Globus pallidus (tissue), 1 donor: ENCODE measurements around the gene WDR48.

Experiments used
- DNase-seq: peaks from one replicate; pipeline ENCODE4 v3.0.0-alpha.2; 2015; ENCODE audit warnings: low spot score

The WDR48 gene

DNA sequence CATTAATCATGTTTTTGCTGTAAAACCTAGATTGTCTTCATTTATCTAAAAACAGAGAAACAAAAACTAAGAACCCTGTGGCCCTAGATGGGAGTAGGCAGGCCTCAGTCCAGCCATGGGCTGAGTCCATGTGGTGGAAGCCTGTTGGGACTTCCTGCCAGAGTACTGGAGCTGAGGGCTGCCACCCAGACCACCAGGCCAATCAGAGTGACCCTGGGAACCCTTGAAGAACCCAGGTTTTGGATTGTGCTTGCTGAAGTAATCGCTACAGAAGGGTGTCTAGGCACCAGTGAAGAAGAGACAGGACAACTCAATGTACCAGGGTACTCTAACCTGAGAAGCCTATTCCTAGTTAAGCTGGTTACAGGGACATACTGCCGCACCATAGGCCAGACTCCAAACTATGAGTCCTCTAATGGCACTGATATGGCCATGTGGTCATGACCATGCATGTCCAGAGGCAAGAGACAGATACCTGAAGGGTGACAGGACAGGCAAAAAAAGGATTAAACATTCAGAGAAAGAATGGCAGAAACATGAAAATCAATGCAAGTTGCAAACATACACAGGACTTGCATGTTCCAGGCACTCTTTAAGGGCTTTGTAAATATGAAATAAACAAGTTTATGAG, 88.6 kb downstream of the WDR48 start:
- no peak for DNase-seq

DNA sequence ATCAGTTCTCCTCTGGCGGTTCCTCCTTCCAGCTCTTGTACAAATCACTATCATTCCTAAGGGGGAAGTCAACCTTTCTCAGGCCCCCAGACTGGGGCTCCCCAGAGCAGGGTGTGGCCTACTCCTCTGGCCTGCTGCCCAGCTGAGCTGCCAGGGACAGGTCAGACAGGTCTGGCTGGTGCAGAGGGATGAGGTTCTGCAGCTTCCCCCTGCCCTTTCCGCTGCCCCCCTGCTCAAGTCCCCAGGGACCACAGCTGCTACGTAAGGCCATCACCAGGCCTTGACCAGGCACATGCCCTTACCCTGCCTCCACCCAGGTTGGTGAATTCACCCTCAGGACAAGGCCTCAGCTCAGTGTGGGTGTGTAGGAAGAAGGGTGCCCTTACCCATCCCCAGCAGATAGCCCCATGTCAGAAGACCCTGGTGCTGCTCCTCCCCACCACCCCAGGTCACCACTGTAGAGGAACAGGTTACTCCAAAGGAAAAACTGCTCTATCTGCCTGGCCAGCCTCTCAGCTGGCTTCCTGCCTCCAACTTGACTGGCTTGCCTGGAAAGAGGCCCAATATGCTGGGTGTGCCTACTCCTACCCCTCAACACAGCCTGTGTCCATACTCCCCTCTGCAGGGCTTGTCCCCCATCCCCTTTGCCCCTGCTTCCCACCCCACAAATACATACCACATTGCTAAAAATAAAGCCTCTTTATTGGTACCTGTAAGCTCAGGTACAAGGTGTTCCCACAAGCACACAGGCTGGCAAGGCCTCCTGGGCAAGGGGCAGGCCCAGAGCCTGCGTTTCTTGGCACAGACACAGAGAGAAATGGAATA, 89.6 kb downstream of the WDR48 start:
- DNase-seq: no peak

- DNase-seq: no peak
Measured at GRCh38 chr3:39142067-39142466, 90.3 kb downstream of the WDR48 start.

DNA sequence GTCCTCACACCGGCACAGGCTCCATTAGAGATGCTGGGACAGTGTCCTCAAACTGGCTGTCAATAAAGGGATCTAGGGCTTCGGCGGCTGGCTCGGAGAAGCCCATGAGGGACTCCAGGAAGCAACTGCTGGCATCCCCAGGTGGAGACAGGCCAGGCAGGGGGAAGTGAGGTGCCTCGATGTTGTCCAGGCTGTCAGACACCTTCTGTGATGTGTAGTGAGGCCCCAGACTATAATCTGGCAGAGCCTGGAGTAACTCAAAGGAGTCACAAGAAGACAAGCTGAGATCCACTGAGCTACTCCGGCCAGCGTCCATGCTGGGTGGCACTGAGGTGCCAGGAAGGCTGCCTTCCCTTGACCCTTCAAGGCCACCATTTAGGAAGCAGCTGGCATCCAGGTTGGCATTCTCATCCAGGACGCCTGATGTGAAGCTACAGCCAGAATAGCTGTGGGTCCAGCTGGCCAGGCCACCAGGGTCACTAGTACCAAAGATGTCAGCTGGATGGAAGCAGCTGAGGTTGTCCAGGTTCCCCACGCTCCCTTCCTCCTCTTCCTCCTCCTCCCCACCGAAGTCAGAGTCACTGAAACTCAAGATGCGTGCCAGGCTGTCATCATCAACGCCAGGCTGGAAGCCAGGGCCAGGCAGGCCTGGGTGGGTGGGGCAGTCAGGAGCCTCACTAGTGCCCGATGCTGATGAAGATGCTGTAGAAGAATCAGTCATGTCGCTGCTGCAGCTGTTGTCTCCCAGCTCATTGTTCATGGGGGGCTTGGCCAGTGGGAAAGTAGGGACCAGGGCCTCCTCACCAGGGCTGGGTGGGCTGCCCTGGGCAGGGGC, 91.5 kb downstream of the WDR48 start:
- no peak for DNase-seq

GRCh38 chr3:39144095-39144747, 92.4 kb downstream of the WDR48 start:
- no peak for DNase-seq

DNA sequence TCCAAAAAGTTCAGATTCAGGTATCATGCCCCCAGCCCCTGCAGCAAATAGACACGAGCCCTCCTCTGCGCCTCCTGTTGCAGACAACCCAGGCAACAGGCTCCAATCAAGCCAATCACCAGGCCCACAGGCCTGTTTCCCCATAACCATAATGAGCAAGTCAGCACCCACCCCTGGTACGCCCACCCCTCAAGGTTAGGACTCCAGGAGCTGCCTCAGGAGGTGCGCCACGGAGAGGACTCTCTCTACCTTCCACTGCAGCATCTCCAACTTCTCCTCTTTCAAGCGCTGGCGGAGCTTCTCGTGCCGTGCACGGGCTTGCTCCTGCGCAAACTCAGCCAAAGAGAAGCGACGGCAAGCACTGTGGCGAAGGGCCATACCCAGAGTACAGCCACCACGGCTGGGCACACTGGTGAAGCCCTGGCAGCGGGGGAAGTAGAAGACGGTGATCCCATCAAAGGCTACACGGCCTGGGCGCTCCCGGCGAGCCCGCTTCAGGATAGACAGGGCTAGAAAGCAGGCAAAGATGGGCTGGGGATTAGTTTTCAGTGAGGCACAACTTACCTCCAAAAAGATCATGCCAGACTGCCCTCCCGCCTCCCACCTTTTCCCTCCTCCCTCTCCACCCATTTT, 93.0 kb downstream of the WDR48 start:
- no peak for DNase-seq

DNA sequence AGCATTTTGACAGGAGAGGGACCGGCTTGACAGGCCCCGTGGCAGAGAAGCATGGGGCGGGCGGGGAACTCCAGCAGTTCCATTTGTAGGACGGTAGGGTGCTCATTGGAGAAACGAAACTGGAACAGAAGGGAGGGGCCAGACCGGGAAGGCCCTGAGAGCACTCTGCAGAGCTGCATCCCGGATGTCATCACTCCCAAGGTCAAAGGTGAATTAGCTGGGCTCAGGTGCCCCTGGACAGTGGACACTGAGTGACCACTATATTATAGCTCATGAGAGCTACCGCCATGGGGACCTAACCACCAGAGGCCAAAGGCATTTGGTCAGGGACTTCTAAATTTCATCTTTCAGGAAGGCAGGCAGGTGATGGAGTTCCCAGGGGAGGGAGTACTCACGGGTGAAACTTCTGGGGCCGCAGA, 94.3 kb downstream of the WDR48 start:
- DNase-seq: peak; percentile 30
